Measurements from ENCODE around the gene KDELR1. TPM values are rescaled to one million over a fixed set of nuclear protein-coding genes. Genes with fewer than 3 reads are reported as not detected.

KDELR1 gene
- total RNA-seq, 1 experiment from 2014 or later: 200 TPM

DNA sequence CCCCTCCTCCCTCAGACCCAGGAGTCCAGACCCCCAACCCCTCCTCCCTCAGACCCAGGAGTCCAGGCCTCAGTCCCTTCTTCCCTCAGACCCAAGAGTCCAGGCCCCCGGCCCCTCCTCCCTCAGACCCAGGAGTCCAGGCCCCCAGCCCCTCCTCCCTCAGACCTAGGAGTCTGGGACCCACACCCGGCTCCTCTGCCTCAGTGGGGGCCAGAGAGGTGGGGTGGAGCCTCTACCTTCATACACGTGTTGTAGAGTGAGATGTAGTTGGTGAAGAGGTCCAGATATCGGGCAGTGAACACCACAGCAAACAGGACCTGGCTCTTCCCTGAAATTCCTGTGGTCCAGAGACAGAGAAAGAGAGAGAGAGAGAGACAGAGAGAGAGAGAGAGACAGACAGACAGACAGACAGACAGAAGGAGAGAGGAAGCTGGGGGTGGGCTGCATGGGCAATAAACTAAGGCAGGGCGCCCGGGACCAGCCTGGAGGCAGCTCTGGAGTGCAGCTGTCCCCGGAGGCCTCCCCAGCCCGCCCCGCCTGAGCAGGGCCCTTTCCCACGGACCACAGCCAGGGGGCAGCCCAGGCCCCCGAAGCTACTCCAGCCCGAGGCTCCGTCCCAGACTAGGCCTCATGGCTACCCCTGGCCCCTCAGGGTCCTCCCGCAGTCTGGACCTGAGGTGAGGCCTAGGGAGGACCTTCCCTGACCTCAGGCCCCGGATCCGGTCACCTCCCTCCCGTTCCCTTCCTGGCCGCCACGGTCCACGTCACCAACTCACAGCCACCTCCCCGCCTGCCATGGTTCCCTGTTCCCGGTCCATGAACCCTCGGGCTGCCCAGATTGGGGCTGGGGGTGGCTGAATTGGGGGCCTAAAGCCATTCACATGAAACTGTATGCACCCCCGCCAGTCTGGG, 907 bp downstream of the KDELR1 start:
- Histone ChIP-seq H3K36me3 (ENCODE audit: insufficient read depth, low read length, poor library complexity, severe bottlenecking) (peaks cover 39% of the 10 kb centered on the region), H3K4me3 (ENCODE audit: low read depth, low read length, poor library complexity, severe bottlenecking) (peak overlapping the region; percentile 100), H3K9me3 (ENCODE audit: low read depth, low read length, poor library complexity, severe bottlenecking) (no peaks in the 10 kb centered on the region), H3K27me3 (replicated peaks; ENCODE audit: insufficient read depth, low read depth, low read length, poor library complexity) (no peaks in the 10 kb centered on the region), H3K4me1 (ENCODE audit: insufficient read depth, low read length, poor library complexity, severe bottlenecking) (peaks cover 30% of the 10 kb centered on the region), H3K27ac (ENCODE audit: low read depth, low read length, poor library complexity, severe bottlenecking) (peak overlapping the region; percentile 91)
- no TSS peak for BruUV-seq (replicated peaks)
- no peak for TF ChIP-seq EZH2 (IDR thresholded peaks at IDR 0.05; ENCODE audit: borderline replicate concordance, low read depth, low read length, poor library complexity, severe bottlenecking)
- TF ChIP-seq, protein P1, sequence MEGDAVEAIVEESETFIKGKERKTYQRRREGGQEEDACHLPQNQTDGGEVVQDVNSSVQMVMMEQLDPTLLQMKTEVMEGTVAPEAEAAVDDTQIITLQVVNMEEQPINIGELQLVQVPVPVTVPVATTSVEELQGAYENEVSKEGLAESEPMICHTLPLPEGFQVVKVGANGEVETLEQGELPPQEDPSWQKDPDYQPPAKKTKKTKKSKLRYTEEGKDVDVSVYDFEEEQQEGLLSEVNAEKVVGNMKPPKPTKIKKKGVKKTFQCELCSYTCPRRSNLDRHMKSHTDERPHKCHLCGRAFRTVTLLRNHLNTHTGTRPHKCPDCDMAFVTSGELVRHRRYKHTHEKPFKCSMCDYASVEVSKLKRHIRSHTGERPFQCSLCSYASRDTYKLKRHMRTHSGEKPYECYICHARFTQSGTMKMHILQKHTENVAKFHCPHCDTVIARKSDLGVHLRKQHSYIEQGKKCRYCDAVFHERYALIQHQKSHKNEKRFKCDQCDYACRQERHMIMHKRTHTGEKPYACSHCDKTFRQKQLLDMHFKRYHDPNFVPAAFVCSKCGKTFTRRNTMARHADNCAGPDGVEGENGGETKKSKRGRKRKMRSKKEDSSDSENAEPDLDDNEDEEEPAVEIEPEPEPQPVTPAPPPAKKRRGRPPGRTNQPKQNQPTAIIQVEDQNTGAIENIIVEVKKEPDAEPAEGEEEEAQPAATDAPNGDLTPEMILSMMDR (conservative IDR thresholded peaks at IDR 0.05; ENCODE audit: low read depth, low read length): peak; percentile 63
- CTCF ChIA-PET: interaction anchor here (0.9 to 2.0 kb wide), 8 partner anchors 18 to 103 kb away, joined by 3 to 15 read pairs (median 8); partner anchors contain the start of genes SYNGR4 and TMEM143
- POLR2A ChIA-PET (ENCODE audit: low non-redundant PET): no interaction called here
- peak; percentile 74 for DNase-seq (ENCODE audit: low spot score)
- intact Hi-C loops (cut with micrococcal nuclease; ENCODE audit: unreplicated experiment): loop anchor here (5.0 kb wide), 1 partner anchor 57 kb away; the partner anchor contains the start of gene GRWD1

- BruUV-seq (replicated peaks): no TSS peak
- Histone ChIP-seq H3K4me3 (ENCODE audit: low read depth, low read length, poor library complexity, severe bottlenecking) (no peak overlapping the region), H3K27ac (ENCODE audit: low read depth, low read length, poor library complexity, severe bottlenecking) (no peak overlapping the region), H3K4me1 (ENCODE audit: insufficient read depth, low read length, poor library complexity, severe bottlenecking) (peaks cover 5% of the 10 kb centered on the region), H3K27me3 (replicated peaks; ENCODE audit: insufficient read depth, low read depth, low read length, poor library complexity) (no peaks in the 10 kb centered on the region), H3K9me3 (ENCODE audit: low read depth, low read length, poor library complexity, severe bottlenecking) (no peaks in the 10 kb centered on the region), H3K36me3 (ENCODE audit: insufficient read depth, low read length, poor library complexity, severe bottlenecking) (peaks cover 69% of the 10 kb centered on the region)
- ChIA-PET CTCF (no interaction called here), POLR2A (ENCODE audit: low non-redundant PET) (no interaction called here)
- TF ChIP-seq, protein P1 (conservative IDR thresholded peaks at IDR 0.05; ENCODE audit: low read depth, low read length): no peak
- no peak for TF ChIP-seq EZH2 (IDR thresholded peaks at IDR 0.05; ENCODE audit: borderline replicate concordance, low read depth, low read length, poor library complexity, severe bottlenecking)
- intact Hi-C loops (cut with micrococcal nuclease; ENCODE audit: unreplicated experiment): no loop called here
- no peak for DNase-seq (ENCODE audit: low spot score)
Observed at GRCh38 chr19:48386981-48387380, 4.4 kb downstream of the KDELR1 start.

- POLR2A ChIA-PET (ENCODE audit: low non-redundant PET): no interaction called here
- peaks cover 73% of the 10 kb centered on the region for H3K36me3 ChIP-seq (ENCODE audit: insufficient read depth, low read length, poor library complexity, severe bottlenecking)
- CTCF ChIA-PET: no interaction called here
- BruUV-seq (replicated peaks): no TSS peak
- H3K4me1 ChIP-seq (ENCODE audit: insufficient read depth, low read length, poor library complexity, severe bottlenecking): no peaks in the 10 kb centered on the region
- H3K27ac ChIP-seq (ENCODE audit: low read depth, low read length, poor library complexity, severe bottlenecking): no peak overlapping the region
- no peak for DNase-seq (ENCODE audit: low spot score)
- no peaks in the 10 kb centered on the region for H3K27me3 ChIP-seq (replicated peaks; ENCODE audit: insufficient read depth, low read depth, low read length, poor library complexity)
- TF ChIP-seq, protein P1 (conservative IDR thresholded peaks at IDR 0.05; ENCODE audit: low read depth, low read length): no peak
- no peak for TF ChIP-seq EZH2 (IDR thresholded peaks at IDR 0.05; ENCODE audit: borderline replicate concordance, low read depth, low read length, poor library complexity, severe bottlenecking)
- H3K4me3 ChIP-seq (ENCODE audit: low read depth, low read length, poor library complexity, severe bottlenecking): no peak overlapping the region
- H3K9me3 ChIP-seq (ENCODE audit: low read depth, low read length, poor library complexity, severe bottlenecking): no peaks in the 10 kb centered on the region
- intact Hi-C loops (cut with micrococcal nuclease; ENCODE audit: unreplicated experiment): no loop called here
Observed at GRCh38 chr19:48385461-48386087, 5.8 kb downstream of the KDELR1 start.
